ENCODE measurements around the gene SPOCK2.

Gene SPOCK2

DNA sequence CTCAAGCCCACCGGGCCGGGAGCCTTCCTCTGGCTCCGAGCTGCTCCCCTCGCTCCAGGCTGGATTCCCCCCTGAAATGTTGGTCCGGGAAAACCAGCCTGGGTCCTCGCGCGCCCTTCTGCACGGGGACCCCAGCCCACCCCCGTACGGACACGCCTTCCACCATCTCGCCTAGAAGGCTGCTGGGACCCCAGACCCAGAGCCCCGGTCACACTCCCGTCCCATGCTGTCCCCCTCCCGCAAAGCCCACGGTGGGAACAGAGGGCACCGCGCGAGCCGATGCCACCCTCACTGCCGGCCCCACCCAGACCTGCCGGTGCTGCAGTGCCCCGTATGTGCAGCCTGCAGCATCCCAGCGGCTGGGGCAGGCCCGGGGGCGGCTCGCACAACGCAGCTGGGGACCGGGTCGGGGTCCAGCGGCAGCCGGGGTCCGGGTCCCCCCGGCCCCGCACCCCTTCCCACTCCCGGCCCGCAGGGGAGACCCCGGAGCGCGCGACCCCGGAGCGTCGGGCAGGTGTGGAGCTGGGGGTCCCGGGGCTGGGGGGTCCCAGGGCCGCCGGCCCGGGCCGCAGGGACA, 871 bp downstream of the SPOCK2 start:
- DNase-seq (ENCODE audit: low spot score), result peak; percentile 52

DNA sequence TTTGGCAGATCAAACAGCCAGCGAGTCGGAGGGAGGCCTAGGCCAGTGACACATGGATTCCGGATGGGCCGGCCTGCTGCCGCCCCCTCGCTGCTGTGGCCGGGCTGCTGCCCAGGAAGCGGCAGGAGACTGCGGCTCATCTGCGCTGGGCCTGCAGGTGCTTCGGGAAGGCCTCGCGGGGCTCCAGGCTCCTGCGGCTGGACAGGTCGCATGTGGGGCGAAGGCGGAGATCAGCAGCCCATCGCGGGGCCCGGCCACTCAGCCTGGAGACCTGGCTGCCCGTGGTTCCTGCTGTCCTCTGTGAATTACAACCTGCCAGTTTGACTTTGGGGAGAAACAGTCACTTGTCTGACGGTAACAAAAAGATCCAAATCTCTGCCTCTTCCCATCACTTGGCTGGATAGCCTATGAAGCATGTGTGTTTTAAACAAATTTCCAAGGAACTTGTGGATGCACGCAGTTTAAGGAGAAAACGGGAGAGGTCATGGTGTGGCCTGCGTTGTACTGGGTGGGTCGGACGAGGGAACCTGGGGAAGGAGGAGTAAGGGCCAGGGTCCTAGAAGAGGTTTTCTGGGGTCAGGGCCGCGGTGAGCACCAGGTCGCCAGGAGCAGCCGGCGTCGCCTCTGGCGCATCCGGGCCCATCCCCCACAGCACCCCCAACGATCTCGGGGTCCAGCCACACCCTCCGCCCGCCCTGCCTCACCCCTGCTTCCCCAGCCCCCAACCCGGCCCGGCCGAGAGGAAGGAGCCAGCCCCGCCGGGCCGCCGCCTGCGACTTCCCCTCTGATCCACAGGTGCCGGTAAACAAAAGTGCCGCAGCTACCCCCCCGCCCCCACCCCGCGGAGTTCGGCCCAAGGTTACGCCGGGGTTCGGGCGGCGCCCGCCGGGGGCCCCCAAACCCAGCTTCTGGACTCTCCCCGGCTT, 1.6 kb downstream of the SPOCK2 start:
- peak; percentile 80 for DNase-seq (ENCODE audit: low spot score)

DNA sequence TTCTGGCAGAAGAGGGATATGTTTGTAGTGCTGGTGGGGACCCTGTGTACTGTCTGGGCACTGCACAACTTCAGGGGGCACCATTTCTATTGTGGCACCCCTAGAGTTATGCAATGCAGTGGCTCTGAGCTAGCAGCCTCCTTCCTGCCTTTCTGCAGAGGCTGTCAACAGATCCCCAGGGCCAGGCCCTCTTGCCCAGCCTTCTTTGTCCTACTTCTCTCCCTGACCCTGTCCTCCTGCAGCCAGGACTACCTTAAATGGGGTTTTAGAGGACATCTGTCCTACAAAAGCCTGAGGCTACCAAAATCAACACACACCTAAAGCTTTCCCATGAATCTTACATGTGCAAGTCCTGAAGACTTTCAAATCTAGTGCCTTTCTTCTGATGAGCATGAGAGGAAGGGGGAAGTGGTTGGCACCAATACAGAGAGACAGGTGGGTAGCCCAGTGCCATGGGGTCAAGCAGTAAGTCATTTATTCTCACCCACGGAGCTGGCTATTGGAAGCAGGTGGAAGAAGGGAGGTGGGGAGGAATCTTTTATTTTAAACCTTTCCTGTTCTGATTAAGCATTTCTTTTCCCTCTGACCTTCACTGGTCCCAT, 2.4 kb downstream of the SPOCK2 start:
- DNase-seq (ENCODE audit: low spot score), result peak; percentile 21

DNA sequence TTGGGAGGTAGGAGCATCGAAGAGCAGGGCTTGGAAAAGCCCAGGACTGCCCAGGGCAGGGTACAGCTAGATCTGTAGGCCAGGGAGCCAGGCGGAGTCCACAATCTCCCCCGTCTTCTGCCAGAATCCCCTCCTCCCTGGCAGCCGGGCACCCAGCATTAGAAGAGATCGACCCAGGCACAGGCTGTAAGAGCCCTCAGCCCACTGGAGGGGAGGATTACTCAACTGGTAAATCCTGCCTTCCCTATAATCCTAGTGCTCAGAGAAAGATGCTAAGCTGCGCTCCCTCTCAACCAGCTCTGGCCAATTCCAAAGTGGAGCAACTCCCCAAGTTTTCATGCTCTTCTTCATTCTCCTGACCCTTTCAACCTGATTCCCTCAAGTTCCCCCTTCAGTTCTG, 3.2 kb downstream of the SPOCK2 start:
- no peak for DNase-seq (ENCODE audit: low spot score)

DNA sequence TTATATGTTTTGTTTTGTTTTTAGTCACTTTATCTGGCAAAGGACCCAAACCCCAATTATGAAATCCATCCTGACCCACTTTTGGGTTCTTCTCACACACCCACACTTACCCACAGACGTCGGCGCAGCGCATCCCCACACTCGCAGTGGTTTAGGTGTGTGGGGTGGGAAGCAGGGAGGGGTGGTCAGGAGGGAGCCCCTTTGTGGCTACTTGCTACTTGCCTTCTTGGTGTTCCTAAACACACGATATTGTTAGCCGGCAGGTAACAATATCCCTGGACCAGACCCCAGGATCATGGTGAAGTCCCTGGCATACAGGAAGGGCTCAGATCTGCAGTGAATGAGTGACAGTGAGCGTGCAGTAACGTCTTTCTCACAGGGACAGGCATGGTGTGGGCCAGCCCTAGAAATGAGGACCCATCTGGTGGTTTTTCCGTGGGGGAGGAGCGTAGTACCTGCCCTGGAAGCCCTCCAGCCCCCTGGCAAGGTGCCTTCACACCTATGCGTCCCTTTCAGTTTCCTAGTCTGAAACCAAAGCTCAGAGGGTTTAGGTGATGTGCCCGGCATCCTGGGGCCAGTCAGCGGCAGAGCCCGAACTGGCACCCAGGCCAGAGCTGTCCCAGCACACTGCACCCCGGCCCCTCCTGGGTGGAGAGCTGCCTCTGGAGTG, 4.4 kb downstream of the SPOCK2 start:
- peak; percentile 58 for DNase-seq (ENCODE audit: low spot score)

DNA sequence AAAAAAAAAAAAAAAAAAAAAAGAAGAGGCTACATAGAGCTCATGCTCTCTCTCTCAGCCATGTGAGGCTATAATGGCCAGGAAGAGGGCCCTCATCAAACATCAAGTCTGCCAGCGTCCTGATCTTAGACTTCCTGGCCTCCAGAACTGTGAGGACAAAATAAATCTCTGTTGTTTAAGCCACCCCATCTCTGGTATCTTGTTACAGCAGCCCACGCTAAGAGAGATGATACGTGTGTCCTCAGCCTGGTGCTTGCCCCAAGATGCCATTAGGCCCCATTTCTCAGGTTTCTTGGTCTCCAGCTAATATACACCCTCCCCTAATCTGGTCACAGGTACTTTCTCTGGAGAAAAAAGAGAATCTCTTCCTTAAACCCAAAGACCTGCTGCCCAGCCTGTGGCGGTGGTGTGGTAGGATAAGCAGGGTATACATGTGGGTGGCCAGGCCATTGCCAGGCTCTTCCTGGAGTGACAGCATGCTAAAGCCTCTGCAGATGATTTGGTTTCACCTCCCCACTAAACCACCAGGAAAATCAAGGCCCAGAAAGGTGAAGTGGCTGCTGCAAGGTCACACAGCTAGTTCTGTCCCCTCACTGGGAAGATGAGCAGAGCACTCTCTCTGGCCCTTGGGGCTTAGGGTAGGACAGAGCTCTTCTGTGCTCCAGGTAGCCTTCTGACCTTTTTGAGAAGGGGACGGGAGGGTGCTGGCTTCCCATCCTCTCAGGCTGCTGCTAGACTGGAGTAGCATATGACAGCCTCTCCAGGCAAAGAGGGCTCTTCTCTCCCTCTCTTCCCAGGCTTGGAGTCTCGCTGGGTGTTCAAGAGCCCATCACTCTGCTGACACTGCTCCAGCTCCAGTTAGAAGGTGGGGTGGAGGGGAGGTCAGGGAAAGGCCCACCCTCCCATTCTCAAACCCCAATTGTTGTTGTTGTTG, 5.2 kb downstream of the SPOCK2 start:
- DNase-seq (ENCODE audit: low spot score), result no peak

DNA sequence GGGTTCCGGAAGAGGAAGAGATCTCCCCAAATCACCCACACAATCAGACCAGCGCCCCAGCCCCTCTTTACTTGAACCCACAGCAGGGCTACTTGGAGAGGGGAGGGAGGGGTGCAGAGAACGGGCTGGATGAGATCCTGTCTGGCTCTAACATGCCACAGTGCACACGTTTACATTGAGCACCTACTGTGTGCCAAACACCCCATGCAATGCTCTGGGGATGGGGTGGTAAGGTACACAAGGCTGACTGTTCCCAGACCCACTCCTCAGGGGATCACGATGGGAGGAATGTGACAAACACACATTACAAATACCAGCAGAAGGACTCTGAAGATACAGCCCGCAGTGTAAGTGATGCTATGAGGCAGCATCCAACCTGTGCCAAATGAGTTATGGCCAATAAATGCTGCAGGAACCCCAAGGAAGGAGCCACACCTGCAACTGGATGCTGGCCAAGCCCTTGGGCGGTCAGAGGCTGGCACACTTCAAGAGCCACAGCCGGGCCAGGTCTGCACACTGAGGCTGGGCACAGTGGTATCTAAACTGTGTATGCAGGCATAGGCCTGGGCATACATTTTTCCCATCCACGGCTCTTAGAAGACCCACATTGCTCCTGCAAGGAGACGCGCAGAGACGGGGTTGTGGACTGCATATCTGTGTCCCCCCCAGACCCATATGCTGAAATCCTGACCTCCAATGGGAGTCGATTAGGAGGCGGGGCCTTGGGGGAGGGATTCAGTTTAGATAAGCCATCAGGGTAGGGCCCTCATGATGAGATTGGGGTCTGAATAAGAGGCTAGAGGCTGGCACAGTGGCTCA, 6.4 kb downstream of the SPOCK2 start:
- no peak for DNase-seq (ENCODE audit: low spot score)

DNA sequence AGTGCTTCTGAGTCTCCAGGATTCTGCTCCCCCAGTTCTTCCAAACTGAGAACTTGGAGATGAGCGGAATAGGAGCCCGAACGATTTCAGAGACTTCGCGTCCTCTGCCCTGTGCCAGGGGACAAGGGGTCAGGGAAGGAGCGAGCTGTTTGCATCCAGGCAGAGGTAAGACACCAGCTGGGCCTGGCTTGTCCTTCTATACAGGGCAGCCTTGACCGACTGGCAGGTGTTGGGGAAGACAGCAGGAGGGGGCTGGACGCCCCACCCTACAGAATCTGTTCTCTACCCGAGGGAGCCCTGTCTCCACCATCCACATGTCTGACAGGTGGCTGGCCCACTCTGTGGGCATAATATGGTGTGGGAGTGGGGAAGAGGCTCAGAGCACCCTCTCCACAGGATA, 7.1 kb downstream of the SPOCK2 start:
- DNase-seq (ENCODE audit: low spot score), result no peak

DNA sequence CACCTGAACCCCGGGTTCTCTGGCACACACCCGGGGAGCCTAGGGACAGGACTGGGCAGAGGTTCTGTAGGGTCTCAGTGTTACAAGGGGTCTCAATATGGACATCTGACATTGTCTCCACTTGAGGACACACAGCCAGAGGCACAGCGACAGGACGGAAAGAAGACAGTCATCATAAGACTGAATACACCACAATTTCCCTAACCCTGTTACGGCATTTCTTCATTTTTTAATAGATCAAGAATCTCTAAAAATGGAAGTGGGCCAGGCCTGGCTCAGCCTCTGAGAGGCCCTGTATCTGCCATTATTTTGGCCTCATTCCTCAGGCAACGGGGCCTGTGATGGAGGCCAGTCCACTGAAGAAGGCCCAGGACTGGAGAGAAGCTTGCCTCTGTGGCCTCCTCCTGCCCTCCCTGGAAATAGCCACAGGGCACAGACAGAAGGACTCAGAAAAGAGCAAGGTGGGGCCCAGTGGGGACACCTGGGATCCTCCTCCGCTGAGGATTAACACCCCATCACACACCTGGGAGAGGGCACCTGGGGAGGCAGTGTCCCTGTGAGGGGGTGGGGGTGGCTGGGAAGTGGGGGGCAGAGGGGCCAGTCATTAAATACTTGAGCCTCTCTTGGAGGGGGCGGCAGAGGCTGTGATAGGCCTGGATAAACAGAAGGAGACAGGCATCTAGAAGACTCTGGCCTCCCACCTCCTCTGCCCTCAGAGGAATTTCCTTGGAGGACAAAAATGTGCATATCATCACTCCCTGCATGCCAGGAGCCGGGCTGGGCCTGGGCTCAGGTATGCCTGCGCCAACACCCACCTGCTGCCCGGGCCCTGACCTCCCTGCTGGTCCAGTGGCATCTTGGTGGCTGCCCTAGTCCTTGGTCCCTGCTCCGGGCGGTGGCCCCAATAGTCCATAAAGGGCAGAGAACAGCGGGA, 8.0 kb downstream of the SPOCK2 start:
- no peak for DNase-seq (ENCODE audit: low spot score)

DNA sequence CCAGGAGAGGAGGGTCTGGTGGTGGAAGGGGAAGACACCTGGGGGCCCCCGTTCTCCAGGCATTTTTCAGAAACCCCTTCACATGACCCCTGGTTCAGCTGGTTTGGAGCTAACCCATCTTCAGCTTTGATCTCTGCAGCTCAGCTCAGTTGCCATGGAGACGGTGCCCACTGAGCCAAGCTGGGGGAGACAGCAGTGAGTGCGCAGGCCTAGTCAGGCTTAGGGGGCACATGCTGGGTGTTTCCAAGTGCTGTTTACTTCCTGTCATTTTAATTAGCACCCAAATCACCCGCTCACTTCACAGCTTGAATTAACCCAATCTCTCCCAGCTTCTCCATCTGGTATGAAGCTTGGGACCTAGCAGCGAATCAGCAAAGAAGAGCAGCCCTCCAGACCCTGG, 9.0 kb downstream of the SPOCK2 start:
- DNase-seq (ENCODE audit: low spot score), result peak; percentile 68

DNA sequence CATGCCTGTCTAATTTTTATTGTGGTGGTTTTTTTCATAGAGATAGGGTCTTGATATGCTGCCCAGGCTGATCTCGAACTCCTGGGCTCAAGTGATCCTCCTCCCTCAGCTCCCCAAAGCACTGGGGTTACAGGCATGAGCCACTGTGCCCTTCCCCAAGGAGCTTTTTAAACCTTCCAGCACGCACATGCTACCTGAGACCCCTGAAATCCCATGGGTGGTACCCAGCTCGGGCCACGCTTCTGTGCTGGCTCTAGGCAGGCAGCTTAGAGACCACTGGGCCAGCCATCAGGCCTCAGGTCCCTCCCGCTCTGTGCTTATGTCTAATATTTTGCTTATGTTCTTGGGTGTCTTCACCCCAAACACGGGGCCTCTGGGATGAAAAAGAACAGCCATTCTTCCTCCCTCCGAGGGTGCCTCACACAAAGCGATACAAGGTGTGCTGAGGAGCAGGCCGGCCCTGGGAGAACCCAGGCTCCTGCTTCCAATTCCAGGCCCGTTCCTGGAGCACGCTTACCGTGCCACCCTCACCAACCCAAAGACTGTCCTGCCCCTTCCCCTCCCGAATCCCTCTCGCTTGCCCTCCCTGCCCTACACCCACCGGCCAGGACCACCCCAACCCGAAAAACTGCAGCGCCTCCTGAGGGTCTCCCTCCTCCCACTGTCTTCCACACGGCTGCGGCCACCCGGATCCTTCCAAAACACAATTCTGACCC, 10.9 kb downstream of the SPOCK2 start:
- no peak for DNase-seq (ENCODE audit: low spot score)

DNA sequence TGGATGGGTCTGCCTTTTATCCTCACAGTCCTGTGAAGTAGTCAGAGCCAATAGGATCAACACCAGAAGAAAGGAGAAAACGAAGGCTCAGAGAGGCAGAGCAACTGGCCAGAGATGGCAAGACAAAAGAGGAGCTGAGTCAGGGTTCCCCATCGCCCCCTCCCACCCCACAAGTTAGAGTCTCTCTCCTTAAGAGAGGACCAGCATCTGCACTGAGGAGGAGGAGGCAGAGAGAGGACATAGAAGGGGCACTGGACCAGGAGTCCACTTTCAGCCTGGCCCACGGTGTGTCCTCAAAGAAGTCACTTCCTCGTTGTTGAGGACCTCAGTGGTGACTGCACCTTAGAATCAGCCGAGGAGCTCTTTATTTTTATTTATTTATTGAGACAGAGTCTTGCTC, 11.6 kb downstream of the SPOCK2 start:
- no peak for DNase-seq (ENCODE audit: low spot score)

DNA sequence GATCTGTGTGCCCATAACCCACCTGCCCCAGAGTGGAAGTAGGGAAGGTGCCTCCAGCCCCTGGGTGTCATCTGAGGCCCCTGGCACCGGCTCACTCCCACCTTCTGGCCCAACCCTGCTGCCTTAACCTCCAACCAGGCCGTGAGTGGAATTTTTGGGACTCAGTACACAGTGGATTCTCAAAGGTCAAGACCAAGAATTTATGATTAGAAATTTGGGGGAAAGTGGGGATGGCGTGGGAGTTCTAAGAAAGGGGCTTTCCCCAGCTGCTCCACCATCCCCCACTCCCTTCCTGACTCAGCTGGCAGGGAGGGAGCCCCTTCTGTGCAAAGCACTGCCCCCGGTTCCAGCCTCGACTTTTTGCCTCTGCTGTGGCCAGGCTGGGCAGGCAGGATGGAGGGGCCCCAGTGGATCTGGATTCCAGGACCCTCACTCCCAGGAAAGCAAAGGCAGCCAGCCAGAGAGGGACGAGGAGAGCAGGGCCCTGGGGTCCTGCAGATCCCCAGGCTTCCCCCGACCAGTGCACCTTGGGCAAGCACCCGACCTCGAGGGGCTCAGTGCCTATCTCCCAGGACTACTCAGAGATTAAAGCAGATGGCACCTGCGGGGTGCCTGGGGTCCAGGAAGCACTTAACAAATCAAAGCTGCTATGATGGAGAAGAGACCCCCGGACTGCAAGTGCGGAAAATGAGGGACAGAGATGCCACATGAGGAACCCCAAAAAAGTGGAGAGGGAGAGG, 12.8 kb downstream of the SPOCK2 start:
- no peak for DNase-seq (ENCODE audit: low spot score)

DNA sequence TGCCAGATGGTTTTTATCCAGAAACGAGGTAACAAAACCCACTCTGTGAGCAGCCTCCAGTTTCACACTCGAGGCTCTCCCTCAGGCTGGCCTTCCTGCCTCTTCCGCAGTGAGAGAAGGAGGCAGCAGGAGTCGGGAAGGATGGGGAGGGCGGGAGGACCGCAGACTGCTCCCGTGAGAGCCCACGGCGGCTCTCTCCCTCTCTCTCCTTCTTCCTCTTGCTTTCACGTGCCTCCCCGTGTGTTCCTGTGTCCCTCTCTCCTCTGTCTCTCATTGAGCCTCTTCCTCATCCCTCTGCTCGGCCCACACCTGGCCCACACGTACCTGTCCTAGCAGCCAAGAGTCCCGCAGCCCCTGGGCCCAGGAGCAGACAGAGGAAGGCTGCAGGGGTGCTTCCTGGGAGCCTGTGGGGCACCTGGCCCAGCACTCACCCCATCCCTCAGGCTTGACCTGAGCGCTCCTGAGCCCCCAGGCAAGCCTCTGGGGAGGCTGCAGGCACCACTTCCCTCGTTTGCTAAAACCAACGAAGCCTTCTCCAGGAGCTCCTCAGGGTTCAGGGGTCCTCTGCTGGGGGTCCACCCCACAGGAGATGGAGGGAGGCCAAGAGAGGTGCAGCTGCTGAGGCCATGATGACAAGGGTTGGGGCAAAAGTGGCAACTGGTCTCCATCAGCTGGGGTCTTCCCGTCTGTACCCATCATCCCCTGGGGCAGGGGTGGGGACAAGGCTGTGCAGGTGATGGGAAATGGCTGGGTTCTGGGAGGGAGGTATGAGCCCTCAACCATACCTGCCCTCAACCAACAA, 13.6 kb downstream of the SPOCK2 start:
- DNase-seq (ENCODE audit: low spot score), result no peak

DNA sequence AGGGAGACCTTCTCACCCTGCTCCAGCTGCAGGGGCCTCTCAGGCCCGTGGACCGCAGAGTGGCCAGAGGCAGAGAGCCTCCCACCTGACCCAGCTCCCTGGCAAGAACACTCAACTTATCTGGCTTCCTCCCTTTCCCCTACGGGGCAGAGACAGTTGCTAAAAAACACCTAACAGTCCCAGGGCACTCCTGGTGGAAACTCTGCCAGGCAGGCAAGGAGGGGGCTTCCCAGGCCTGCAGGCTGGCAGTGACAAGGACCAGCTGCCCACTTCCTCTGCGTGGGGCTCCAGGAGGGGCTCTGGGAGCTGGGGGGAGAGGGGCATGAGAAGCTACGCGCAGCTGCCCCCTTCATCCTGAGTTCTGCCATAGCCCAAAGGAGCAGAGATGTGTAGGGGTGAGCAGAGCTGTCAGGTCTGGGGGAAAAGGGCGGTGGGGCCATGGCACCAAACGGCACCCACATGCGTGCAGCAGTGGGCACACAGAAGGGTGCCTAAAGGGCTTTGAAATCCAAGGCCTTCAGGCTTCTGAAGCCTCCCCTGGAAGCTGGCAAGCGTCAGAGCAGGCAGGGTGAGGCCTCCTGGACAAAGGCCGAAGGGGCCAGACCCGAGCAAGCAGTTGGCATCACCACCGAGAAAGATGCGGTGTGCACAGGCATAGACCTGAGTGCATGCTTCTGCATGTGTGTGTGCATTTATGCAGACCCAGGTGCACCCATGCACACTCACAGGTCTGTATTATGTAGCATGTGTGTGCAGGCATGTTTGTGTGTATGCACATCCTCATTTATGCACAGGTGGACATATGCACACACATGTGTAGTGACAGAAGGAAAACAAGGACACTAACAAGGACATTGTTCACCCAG, 14.4 kb downstream of the SPOCK2 start:
- DNase-seq (ENCODE audit: low spot score), result no peak

DNA sequence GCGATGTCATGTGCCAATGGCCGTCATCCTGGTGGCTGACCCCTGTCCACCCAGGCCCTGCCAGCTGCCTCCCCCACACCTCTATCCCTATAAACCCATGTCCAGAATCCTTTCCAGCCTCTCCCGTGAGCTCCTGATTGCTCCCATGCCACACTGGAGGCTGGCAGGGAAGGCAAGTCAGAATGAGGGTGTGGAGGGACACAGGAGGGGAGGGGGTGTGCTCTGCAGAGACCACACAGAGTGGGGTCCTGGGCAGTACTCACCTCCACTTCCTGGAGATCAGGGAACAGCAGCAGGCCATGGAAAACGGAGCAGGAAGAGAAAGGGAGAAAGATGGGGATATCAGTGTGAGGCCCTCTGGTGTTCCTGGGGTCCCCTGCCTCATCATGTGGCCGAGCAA, 15.7 kb downstream of the SPOCK2 start:
- DNase-seq (ENCODE audit: low spot score), result no peak
